HG02763 (cell line): ENCODE measurements around the gene SLC6A18.

Source experiments
- ATAC-seq: cut with Tn5 transposase; IDR thresholded peaks from one replicate; pipeline ENCODE4 v1.9.1; 2021; ENCODE audit warnings: mild to moderate bottlenecking, moderate library complexity; ENCODE audit not compliant: unreplicated experiment

The SLC6A18 gene

GRCh38 chr5:1230551-1230950 lies 5.4 kb downstream of the SLC6A18 start:
- ATAC-seq = no peak

- ATAC-seq = no peak
Observed at GRCh38 chr5:1231354-1231905, 6.2 kb downstream of the SLC6A18 start.

- ATAC-seq = no peak
Observed at GRCh38 chr5:1232780-1233179, 7.6 kb downstream of the SLC6A18 start.

- ATAC-seq = no peak
Observed at GRCh38 chr5:1235379-1235778, 10.2 kb downstream of the SLC6A18 start.

- no peak for ATAC-seq
Observed at GRCh38 chr5:1235838-1236237, 10.7 kb downstream of the SLC6A18 start.

- no peak for ATAC-seq
Observed at GRCh38 chr5:1239505-1240251, 14.5 kb downstream of the SLC6A18 start.

GRCh38 chr5:1240496-1241260 lies 15.5 kb downstream of the SLC6A18 start:
- no peak for ATAC-seq

GRCh38 chr5:1241509-1242080 lies 16.4 kb downstream of the SLC6A18 start:
- no peak for ATAC-seq

GRCh38 chr5:1242733-1243486 lies 17.7 kb downstream of the SLC6A18 start:
- no peak for ATAC-seq

- ATAC-seq = no peak
Observed at GRCh38 chr5:1243487-1244130, 18.4 kb downstream of the SLC6A18 start.

GRCh38 chr5:1244255-1244654 lies 19.1 kb downstream of the SLC6A18 start:
- ATAC-seq = no peak

GRCh38 chr5:1244976-1245375 lies 19.8 kb downstream of the SLC6A18 start:
- no peak for ATAC-seq

- ATAC-seq = no peak
Observed at GRCh38 chr5:1245905-1246576, 20.9 kb downstream of the SLC6A18 start.

GRCh38 chr5:1246711-1247431 lies 21.7 kb downstream of the SLC6A18 start:
- ATAC-seq = no peak

- no peak for ATAC-seq
Observed at GRCh38 chr5:1247811-1248210, 22.6 kb downstream of the SLC6A18 start.

- ATAC-seq = no peak
Observed at GRCh38 chr5:1249366-1250280, 24.4 kb downstream of the SLC6A18 start.

- no peak for ATAC-seq
Observed at GRCh38 chr5:1251678-1252580, 26.7 kb downstream of the SLC6A18 start.
